ENCODE measurements around the gene RNLS. TPM values are rescaled to one million over a fixed set of nuclear protein-coding genes. Genes with fewer than 3 reads are reported as not detected.
"Not testable (repeated sequence)": the region's sequence is repeated elsewhere in the genome, so short reads cannot be mapped to it uniquely, and the experiment has no call there.

Gene RNLS
- total and polyA plus RNA-seq, 5 experiments from 2014 or later, result 2.2 to 3.8 (median 3.1) TPM

- DNase-seq, H3K27ac Mint-ChIP-seq, H3K27me3 Mint-ChIP-seq, H3K4me3 Mint-ChIP-seq, ATAC-seq, H3K36me3 Mint-ChIP-seq, POLR2A ChIA-PET: not testable (repeated sequence)
- Mint-ChIP-seq H3K9me3 (peaks cover 0 to 12% (median 0%) of the 10 kb centered on the region in 9 donors), H3K4me1 (peaks cover 3 to 14% (median 6%) of the 10 kb centered on the region in 4 donors)
Observed at GRCh38 chr10:88355750-88356149, 227.4 kb downstream of the RNLS start.

- peaks cover 0 to 2% (median 0%) of the 10 kb centered on the region in 9 donors for H3K9me3 Mint-ChIP-seq
- DNase-seq, result no peak
- H3K36me3 Mint-ChIP-seq, result peaks cover 0 to 2% (median 0%) of the 10 kb centered on the region in 3 donors
- POLR2A ChIA-PET, result no interaction called here
- peak overlapping the region in 2 of 10 donors; percentile 5 to 16 for H3K27ac Mint-ChIP-seq
- H3K4me1 Mint-ChIP-seq, result peaks cover 0 to 18% (median 13%) of the 10 kb centered on the region in 4 donors
- ATAC-seq, result no peak
- H3K27me3 Mint-ChIP-seq, result no peaks in the 10 kb centered on the region
- H3K4me3 Mint-ChIP-seq, result no peak overlapping the region
Observed at GRCh38 chr10:88347597-88348304, 235.4 kb downstream of the RNLS start.

- Mint-ChIP-seq H3K9me3 (peaks cover 0 to 2% (median 0%) of the 10 kb centered on the region in 9 donors), H3K27me3 (no peaks in the 10 kb centered on the region), H3K4me1 (peaks cover 0 to 18% (median 14%) of the 10 kb centered on the region in 4 donors), H3K4me3 (no peak overlapping the region), H3K27ac (no peak overlapping the region), H3K36me3 (peaks cover 0 to 2% (median 0%) of the 10 kb centered on the region in 3 donors)
- POLR2A ChIA-PET, result interaction anchor here (1.2 kb wide), 1 partner anchor 36 kb away, joined by 3 read pairs; no protein-coding TSS in a partner anchor
- no peak for ATAC-seq
- no peak for DNase-seq
Observed at GRCh38 chr10:88347022-88347421, 236.1 kb downstream of the RNLS start.

DNA sequence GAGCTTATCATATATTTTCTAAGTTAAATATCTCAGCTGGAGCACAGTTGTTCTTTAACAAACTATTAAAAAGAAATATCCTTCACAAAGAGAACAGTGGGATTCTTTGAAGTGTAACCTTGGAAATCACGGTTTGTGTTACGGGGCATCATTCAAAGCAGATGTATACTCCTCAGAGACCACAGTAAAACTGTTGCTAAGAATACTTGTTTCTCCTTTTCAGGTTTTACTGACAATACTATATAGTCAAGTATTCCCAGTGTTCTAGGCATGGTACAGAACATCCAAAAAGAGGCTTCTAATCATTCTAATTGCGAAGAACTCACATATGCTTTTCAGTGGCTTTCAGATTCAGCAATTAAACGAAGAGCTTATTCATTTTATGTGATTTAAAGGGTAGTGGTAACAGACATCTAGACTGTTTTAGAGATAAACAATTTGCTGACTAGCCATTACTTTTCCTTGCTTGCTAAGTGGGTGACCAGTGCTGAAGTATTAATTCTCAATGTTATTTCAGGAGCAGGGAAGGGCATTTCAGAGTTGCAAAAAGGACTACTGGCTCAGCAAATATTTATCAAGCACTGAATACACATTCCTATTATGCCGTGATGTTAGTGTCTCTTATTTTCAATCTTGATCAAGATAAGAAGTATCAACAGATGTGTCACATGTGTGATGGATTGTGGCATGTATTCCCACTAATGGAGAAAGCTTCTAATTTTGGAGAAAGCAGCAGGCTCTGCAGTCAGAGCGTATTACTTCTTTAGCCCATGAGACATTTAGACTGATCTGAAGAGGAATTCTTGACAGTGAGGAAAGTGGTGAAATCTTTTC, 236.8 kb downstream of the RNLS start:
- no peak for ATAC-seq

GRCh38 chr10:88343761-88344484, 239.2 kb downstream of the RNLS start:
- no peaks in the 10 kb centered on the region for H3K9me3 Mint-ChIP-seq
- no peak for DNase-seq
- H3K27me3 Mint-ChIP-seq, result no peaks in the 10 kb centered on the region
- H3K36me3 Mint-ChIP-seq, result peaks cover 0 to 1% (median 0%) of the 10 kb centered on the region in 3 donors
- H3K4me1 Mint-ChIP-seq, result peaks cover 2 to 18% (median 14%) of the 10 kb centered on the region in 4 donors
- no peak overlapping the region for H3K4me3 Mint-ChIP-seq
- H3K27ac Mint-ChIP-seq, result no peak overlapping the region
- POLR2A ChIA-PET, result no interaction called here
- no peak for ATAC-seq

More for the DNA sequence above, 236.8 kb downstream of the RNLS start:
- POLR2A ChIA-PET, result interaction anchor here (1.2 kb wide), 1 partner anchor 37 kb away, joined by 3 read pairs; no protein-coding TSS in a partner anchor
- peaks cover 0 to 18% (median 14%) of the 10 kb centered on the region in 4 donors for H3K4me1 Mint-ChIP-seq
- no peaks in the 10 kb centered on the region for H3K36me3 Mint-ChIP-seq
- no peaks in the 10 kb centered on the region for H3K27me3 Mint-ChIP-seq
- H3K9me3 Mint-ChIP-seq, result peaks cover 0 to 2% (median 0%) of the 10 kb centered on the region in 9 donors
- H3K4me3 Mint-ChIP-seq, result no peak overlapping the region
- no peak for DNase-seq
- no peak overlapping the region for H3K27ac Mint-ChIP-seq

DNA sequence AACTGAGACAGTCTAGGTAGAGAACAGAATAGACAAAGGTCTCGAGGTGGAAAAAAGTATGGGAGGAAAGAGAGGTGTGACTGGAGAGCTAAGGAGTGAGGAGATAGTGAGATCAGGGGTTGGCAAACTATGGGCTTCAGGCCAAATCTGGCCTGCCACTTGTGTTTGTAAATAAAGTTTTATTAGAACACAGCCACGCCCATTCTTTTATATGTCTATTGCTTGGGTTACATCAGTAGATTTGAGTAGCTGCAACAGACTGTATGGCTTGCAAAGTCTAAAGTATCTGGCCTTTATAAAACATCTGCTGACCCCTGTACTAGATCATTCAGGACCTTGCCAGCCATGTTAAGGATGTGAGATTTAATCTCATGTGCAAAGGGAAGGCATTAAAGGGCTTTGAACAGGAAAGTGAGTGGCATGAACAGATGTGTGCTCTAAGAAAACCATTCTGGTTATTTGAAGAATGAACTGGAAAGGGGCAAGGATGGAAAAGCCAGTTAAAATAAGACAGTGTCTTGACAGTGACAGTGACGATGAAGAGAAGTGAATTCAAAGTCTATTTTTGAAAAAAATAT, 240.3 kb downstream of the RNLS start:
- POLR2A ChIA-PET, result no interaction called here

DNA sequence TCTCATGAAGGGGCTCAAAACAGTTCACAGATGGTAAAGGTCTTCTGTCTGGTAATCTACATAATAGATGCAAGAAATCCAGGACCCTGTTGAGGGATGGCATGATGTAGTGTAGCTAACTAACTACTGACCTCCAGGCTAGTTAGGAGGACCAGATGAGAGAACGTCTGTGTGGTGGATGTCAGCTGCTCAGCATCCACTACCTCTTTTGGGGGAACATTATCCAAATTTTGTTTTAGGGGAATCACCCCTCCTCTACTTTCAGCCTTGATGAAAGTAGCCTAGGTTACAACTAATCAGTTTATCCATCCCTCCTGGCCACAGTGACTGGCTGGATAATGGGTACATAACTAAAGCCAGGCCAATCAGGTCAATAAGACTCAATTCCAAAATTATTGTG, 246.0 kb downstream of the RNLS start:
- POLR2A ChIA-PET, result no interaction called here
- Mint-ChIP-seq H3K4me3 (no peak overlapping the region), H3K9me3 (no peaks in the 10 kb centered on the region), H3K36me3 (peaks cover 0 to 1% (median 0%) of the 10 kb centered on the region in 3 donors), H3K27ac (no peak overlapping the region), H3K27me3 (no peaks in the 10 kb centered on the region), H3K4me1 (peaks cover 4 to 22% (median 11%) of the 10 kb centered on the region in 4 donors)
- DNase-seq (no peak), ATAC-seq (no peak)

More for the DNA sequence above, 240.3 kb downstream of the RNLS start:
- Mint-ChIP-seq H3K27ac (no peak overlapping the region), H3K27me3 (no peaks in the 10 kb centered on the region), H3K36me3 (peaks cover 0 to 1% (median 0%) of the 10 kb centered on the region in 3 donors), H3K4me3 (no peak overlapping the region), H3K9me3 (no peaks in the 10 kb centered on the region), H3K4me1 (peaks cover 2 to 18% (median 14%) of the 10 kb centered on the region in 4 donors)
- ATAC-seq (no peak), DNase-seq (no peak)

DNA sequence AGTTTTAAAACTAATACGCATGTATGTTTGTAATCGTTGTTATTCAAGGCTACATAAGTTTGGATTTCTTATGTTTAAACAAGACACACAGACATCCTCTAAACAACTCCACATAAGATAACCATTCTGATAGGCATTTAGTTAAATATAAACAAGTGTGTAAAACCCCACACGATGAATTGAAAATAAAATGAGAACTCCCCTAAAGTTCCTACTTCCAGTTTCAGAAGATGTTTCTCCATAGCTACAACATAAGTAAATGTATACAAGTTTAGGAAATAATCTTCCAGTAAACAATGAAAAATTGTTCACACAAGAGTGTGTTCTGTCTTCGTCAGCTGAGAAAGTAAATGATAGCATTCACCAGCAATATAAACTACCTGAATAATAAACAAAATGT, 246.8 kb downstream of the RNLS start:
- peaks cover 4 to 30% (median 19%) of the 10 kb centered on the region in 4 donors for H3K4me1 Mint-ChIP-seq
- peaks cover 0 to 1% (median 0%) of the 10 kb centered on the region in 3 donors for H3K36me3 Mint-ChIP-seq
- no peaks in the 10 kb centered on the region for H3K9me3 Mint-ChIP-seq
- no peaks in the 10 kb centered on the region for H3K27me3 Mint-ChIP-seq
- no peak overlapping the region for H3K4me3 Mint-ChIP-seq
- no peak for ATAC-seq
- no peak for DNase-seq
- no peak overlapping the region for H3K27ac Mint-ChIP-seq
- POLR2A ChIA-PET, result no interaction called here

DNA sequence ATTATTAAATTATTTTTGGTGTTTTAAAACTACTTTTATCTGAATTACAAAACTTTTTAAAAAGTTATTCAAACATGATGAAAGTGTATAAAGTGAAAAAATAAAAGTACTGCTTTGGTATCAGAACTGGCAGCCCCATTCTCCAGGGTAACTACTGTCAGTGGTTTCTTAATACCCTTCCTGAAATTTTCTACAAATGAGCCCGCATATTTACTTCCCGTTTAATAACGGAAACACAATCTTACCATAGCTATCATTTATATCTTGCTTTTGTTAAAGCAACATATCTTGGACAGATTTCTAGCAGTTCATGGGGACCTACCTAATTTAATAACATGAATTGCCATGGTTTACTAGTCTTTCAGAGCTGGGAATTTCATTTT, 249.9 kb downstream of the RNLS start:
- Mint-ChIP-seq H3K27me3 (no peaks in the 10 kb centered on the region), H3K9me3 (no peaks in the 10 kb centered on the region), H3K4me3 (no peak overlapping the region), H3K4me1 (peaks cover 4 to 31% (median 22%) of the 10 kb centered on the region in 4 donors), H3K36me3 (no peaks in the 10 kb centered on the region), H3K27ac (no peak overlapping the region)
- no peak for ATAC-seq
- POLR2A ChIA-PET, result no interaction called here
- no peak for DNase-seq

- Mint-ChIP-seq H3K9me3 (no peaks in the 10 kb centered on the region), H3K27me3 (no peaks in the 10 kb centered on the region), H3K4me1 (peaks cover 4 to 31% (median 22%) of the 10 kb centered on the region in 4 donors), H3K27ac (peak overlapping the region in 2 of 10 donors; percentile 1 to 39), H3K36me3 (no peaks in the 10 kb centered on the region), H3K4me3 (no peak overlapping the region)
- DNase-seq (no peak), ATAC-seq (no peak)
- POLR2A ChIA-PET, result no interaction called here
Observed at GRCh38 chr10:88332503-88333247, 250.4 kb downstream of the RNLS start.

DNA sequence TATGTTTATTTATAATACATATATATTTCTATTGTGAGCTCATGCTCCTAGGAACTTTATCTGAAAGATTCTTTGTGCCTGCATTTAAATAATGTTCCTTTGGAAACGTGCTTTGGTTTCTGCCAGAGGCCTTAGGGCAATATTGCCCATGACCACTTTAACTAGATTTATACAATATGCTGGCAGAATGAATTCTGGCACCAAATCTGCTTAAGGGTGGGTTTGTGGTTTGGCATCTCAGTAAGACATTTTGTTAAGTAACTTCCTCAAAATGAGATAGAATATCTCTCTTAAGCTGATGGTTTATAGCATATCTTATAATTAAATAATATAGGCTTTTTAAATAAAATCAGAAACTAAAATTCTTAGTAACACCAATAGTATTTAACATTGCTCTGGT, 252.9 kb downstream of the RNLS start:
- POLR2A ChIA-PET, result interaction anchor here (0.6 kb wide), 1 partner anchor 41 kb away, joined by 3 read pairs; no protein-coding TSS in a partner anchor
- Mint-ChIP-seq H3K9me3 (peaks cover 0 to 11% (median 1%) of the 10 kb centered on the region in 9 donors), H3K27me3 (no peaks in the 10 kb centered on the region), H3K4me1 (peaks cover 4 to 28% (median 22%) of the 10 kb centered on the region in 4 donors), H3K4me3 (no peak overlapping the region), H3K27ac (no peak overlapping the region), H3K36me3 (no peaks in the 10 kb centered on the region)
- DNase-seq, result no peak
- no peak for ATAC-seq
